Activated CD8-positive, alpha-beta memory T cell treated with anti-CD3 and anti-CD28 coated beads, Interleukin-2, amount 50 U/mL, for 48 hours (primary cell): Measurements from ENCODE around the gene PDZRN4.

ENCODE experiments used
- DNase-seq: peaks from one replicate; pipeline ENCODE4 v3.0.0-alpha.2; 2020

The PDZRN4 gene

DNA sequence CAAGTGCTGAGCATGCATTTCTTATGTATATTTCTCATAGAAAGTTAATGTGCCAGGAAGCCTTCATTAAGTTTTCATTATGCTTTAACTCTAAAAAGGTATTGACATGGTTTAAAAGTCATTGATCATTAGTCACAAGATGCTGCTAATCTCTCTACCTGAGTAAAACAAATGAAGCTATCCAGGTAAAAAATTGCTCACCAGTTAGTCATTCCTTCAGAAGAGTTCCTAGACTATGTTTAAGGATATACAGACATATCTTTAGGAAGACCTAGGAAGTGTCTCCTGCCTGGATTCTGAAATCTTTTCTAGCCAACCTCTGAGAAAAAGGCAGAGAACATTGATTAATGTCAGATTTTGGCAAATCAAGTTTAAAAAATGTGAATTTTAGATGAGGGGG, 274.2 kb downstream of the PDZRN4 start:
- no peak for DNase-seq

DNA sequence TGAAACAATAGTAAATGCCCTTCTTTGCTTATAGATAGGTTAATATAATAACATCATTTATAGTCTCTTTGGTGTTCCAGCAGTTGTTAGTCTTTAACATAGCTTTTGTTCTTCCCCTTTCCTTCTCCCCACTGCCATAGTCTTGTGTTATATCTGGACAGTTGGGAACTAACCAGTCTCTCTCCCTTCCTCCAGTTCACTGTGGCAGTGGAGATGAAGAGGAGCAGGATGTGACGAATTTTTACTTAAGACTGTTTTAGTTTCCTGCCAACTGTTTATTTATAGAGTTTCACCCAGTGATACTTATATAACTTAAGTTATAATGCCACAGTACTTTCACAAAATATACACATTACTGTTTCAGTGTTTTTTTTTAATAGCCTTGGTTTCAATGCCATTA, 277.4 kb downstream of the PDZRN4 start:
- DNase-seq: no peak

GRCh38 chr12:41466300-41466699, 278.2 kb downstream of the PDZRN4 start:
- DNase-seq: no peak

- no peak for DNase-seq
Observed at GRCh38 chr12:41466802-41467201, 278.7 kb downstream of the PDZRN4 start.

- DNase-seq: no peak
Observed at GRCh38 chr12:41467591-41468325, 279.6 kb downstream of the PDZRN4 start.

GRCh38 chr12:41468341-41468740, 280.2 kb downstream of the PDZRN4 start:
- no peak for DNase-seq

DNA sequence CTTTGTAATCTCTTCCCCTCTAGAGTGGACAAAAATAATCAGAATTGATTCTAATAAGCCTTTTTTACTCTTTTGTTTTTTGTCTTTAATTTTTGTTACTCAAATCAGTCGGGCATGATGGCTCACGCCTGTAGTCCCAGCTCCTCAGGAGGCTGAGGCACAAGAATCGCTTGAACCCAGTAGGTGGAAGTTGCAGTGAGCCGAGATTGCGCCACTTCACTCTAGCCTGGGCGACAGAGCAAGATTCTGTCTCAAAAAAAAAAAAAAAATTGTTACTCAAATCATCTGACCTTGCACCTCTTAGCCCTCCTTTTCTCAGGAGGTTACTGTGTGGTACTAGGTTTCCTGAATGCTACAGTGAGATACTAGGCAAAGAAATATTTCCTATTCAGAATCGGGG, 280.6 kb downstream of the PDZRN4 start:
- DNase-seq: no peak

GRCh38 chr12:41473441-41473840, 285.3 kb downstream of the PDZRN4 start:
- DNase-seq: no peak

GRCh38 chr12:41474001-41474400, 285.9 kb downstream of the PDZRN4 start:
- DNase-seq: no peak

DNA sequence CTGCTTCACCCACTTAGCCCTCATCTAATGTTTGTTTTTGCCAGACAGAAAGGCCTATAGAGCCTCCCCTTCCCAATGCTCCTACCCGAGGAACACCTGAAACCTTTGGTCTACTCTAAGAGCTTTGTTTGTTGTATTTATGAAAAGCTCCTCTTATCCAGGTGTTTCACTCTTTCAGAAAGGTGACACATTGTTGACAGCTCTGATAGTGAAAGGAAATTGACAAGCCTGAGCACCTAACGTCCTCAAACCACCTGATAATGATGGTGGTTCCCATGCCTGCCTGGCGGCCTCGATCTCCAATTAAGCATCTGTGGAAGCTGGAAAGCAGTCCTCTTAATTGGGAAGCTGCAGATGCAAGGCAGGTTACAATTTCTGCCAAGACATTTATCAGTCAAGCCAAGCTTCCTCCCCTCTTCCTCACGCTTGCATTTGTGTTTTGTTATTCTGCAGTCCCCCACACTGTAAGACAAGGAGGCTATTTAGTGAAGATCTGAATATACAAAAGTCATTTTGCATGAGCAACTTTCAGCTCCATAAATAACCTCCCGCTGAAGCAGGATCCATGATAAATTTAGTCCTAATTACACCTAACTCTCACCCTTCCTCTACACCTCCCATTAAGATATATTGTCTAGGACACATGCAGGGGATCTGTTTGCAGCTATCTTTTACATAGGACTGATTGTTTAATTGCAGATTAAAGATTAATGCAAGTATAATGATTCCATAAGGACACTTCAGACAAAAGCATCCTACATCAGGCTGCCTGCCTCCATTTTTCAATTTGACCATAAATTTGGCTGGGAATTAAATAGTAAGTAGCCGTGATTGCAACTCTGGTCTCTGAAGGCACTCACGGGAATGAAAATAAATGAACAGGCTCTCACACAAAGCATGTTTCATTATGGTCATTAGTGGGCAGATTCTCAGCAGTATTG, 288.6 kb downstream of the PDZRN4 start:
- DNase-seq: no peak

GRCh38 chr12:41479426-41479825, 291.3 kb downstream of the PDZRN4 start:
- no peak for DNase-seq

DNA sequence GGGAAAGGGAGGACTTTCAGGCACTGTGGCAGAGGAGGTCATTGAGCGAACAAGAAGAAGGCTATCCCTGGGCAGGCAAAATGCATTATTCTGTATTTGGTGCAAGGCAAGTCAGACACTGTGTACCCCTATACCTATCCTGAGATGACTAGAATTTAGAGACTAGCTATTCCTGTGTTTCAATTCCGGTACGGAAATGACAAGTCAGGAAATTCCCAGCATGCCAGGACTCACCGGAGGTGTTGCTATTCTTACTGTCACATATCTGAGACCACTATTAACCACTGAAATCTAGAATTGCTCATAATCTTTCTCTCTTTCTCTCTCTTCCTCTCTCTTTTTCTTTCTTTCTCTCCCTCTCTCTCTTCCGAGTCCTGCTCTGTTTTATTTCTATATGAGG, 297.1 kb downstream of the PDZRN4 start:
- no peak for DNase-seq

- no peak for DNase-seq
Observed at GRCh38 chr12:41486718-41487117, 298.6 kb downstream of the PDZRN4 start.

GRCh38 chr12:41496009-41496408, 307.9 kb downstream of the PDZRN4 start:
- no peak for DNase-seq

DNA sequence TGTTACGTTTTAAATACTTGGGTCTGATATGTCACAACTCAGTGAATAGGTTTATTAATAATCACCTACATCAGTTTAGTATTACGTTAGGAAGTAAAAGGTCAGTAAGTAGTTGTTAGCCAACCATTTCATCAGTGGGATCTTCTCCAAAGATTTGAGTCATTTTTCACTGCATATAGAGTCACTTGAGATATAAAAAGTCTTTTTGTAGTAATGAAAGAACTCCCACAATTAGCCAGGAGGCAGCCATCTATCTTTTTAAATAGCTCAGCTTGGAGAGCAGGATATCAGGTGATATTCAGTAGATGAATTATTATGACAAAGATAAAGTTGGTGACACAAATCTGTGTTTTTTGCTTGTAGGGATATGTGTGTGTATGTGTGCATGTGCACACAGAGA, 309.3 kb downstream of the PDZRN4 start:
- DNase-seq: no peak

- no peak for DNase-seq
Observed at GRCh38 chr12:41504976-41505375, 316.9 kb downstream of the PDZRN4 start.

DNA sequence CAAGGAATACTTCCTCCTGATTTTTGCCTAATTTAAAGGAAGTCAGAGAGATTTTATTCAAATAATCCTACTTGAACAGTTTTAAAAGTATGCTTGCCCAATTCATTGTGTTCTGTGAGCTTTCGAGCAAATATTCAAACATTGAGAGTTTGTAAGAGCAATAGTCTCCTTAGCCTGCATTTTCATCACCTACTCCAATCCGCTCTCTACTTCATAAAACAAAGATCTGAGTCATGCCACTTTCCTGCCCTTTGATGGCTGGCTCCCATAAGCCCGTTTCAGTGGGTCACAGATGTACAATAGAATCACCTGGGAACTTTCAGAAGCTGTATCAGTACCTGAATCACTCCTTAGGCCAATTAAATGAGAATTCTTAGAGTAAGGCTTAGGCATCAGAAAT, 319.2 kb downstream of the PDZRN4 start:
- no peak for DNase-seq

DNA sequence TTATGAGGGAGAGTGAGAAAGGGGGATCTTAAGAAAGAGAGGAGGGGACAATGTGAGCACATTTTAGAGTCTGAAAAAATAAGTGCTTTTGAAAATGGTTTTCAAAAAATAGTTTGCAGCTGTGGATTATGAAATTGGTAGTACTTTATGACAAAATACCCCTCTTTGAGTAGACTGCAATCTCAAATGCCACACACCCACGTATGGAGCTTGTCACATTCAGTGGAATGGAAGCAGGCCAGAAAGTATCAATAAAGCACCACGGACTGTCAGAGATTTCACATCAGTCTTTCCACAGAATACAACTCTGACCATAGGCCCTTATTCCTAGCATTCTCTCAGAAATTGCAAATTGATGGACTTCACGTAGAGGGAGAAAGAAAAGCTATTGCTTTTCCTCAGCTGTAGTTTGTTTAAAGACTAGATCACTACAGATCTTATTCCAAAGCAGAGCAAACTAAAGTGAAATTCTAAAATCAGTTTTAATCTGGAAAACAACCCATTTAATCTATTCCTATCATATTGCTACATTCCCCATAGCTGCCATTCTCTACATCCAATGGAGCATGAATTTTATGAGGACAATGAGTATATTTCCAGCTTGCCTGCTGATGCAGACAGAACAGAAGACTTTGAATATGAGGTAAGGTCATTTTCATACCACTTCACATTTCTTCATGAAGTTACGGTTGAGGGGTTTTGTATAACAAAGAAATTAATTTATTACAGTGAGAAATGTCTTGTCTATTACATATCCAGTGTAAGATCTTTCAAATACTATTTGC, 321.3 kb downstream of the PDZRN4 start:
- DNase-seq: no peak

- DNase-seq: no peak
Observed at GRCh38 chr12:41510470-41510869, 322.4 kb downstream of the PDZRN4 start.

DNA sequence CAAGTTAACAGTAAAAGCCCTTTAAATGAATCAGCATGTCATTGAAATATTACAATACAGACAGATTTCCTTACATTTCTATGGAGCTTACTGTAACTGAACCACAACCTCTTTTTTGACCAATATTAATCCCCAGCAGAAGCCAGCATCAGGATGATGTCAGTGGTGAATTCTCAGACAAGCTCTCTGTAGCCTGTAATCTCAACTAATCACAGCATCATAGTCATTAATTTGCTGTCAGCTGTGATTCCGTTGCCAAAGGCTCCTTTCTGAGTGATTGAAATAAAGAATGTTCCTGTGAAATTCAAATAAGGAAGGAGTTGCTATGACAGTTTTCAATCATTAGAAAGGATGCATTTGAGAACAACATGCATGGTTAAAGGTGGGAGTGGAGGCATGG, 323.1 kb downstream of the PDZRN4 start:
- no peak for DNase-seq

DNA sequence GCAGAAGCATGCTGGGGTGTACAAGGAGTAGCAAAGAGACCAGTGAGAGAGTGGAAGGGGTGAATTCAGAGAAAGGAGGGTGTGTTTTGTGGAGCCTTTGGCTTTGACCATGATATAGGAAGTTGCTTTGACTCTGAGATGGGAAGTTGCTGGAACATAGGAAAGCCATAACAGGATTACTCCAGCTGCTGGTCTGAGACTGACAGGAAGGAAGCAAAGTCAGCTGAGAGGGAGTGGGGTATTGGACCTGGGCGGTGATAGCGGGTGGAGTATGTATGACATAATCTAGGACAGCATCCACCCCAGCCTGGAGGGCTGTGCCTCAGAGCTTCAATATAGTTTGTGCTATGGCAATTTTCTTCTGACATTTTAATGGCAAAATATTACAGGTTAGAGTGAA, 324.4 kb downstream of the PDZRN4 start:
- DNase-seq: no peak

DNA sequence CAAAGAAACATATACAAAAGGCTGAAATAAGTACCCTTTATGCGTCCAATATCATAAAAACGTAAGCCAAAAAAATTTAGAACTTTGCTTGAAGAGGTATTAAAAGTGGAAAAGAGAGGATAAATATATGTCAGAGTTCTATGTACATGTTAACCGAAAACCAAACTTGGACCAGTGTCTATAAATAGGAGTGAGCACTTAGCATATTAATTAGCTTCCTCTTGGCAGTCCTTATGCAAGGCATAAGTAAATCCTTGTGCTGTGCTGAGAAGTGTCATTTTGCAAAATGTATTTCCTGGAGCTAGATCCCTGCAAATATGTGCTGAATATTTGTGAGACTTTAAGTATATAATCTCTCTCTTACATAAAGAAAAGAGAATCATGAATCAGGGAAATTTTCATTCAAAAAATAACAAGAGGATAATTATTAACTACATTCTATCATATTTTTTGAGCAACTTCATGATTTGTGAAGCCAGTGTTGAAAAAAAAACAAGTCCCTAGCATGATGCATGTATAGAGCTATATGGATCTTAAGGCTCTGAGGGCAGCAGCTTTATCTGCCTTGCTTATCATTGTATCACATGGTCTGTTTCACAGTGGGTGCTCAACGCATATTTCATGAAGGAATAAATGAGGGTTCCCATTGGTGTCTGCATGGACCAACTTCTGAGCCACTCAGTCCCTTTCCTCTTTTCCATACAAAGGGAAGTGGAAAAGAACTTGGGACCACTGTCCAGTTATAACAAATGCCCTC, 326.1 kb downstream of the PDZRN4 start:
- DNase-seq: no peak

GRCh38 chr12:41514907-41515306, 326.8 kb downstream of the PDZRN4 start:
- DNase-seq: no peak
